GM12874 (cell line): ENCODE measurements around the gene MYO1B.

Experiments
- CTCF ChIP-seq: IDR thresholded peaks from 2 replicates; pipeline ENCODE4 v1.5.1; 2011; ENCODE audit warnings: low read depth, mild to moderate bottlenecking, control low read depth, low read length, moderate library complexity; ENCODE audit not compliant: insufficient read depth

The MYO1B gene

GRCh38 chr2:191225690-191226089 lies 19.5 kb upstream of the MYO1B start:
- no peak for TF ChIP-seq CTCF

- TF ChIP-seq CTCF, result no peak
Observed at GRCh38 chr2:191226196-191226595, 19.0 kb upstream of the MYO1B start.

GRCh38 chr2:191228333-191228732 lies 16.9 kb upstream of the MYO1B start:
- TF ChIP-seq CTCF, result no peak

GRCh38 chr2:191228861-191229260 lies 16.3 kb upstream of the MYO1B start:
- no peak for TF ChIP-seq CTCF

- TF ChIP-seq CTCF, result no peak
Observed at GRCh38 chr2:191230174-191230573, 15.0 kb upstream of the MYO1B start.

- peak; percentile 25; the same call in 1 of the 2 replicates for TF ChIP-seq CTCF
Observed at GRCh38 chr2:191231995-191232394, 13.2 kb upstream of the MYO1B start.

GRCh38 chr2:191233533-191233932 lies 11.7 kb upstream of the MYO1B start:
- no peak for TF ChIP-seq CTCF

- no peak for TF ChIP-seq CTCF
Observed at GRCh38 chr2:191234376-191234775, 10.8 kb upstream of the MYO1B start.
